Esophagus squamous epithelium (tissue), 4 donors: ENCODE data around the gene NFATC2.

Source experiments
- POLR2A ChIP-seq, 4 donors: fragments of 450-650 bp; IDR thresholded peaks; one replicate each; pipeline ENCODE4 v1.6.1; 2017; ENCODE audit warnings: antibody characterized with exemption in 4 of 4, mild to moderate bottlenecking in 4 of 4, moderate library complexity in 3 of 4
- TF ChIP-seq, protein P1 (sequence below), 6 experiments: fragments of 450-650 bp in 4 of 6; fragments of 200-600 bp in 2 of 6; sonication (generic) in 2 of 6; IDR thresholded peaks; one replicate each; pipeline ENCODE4 v1.5.1; 2016 to 2019; ENCODE audit warnings: antibody characterized with exemption in 6 of 6, mild to moderate bottlenecking in 4 of 6, moderate library complexity in 4 of 6

DNA sequence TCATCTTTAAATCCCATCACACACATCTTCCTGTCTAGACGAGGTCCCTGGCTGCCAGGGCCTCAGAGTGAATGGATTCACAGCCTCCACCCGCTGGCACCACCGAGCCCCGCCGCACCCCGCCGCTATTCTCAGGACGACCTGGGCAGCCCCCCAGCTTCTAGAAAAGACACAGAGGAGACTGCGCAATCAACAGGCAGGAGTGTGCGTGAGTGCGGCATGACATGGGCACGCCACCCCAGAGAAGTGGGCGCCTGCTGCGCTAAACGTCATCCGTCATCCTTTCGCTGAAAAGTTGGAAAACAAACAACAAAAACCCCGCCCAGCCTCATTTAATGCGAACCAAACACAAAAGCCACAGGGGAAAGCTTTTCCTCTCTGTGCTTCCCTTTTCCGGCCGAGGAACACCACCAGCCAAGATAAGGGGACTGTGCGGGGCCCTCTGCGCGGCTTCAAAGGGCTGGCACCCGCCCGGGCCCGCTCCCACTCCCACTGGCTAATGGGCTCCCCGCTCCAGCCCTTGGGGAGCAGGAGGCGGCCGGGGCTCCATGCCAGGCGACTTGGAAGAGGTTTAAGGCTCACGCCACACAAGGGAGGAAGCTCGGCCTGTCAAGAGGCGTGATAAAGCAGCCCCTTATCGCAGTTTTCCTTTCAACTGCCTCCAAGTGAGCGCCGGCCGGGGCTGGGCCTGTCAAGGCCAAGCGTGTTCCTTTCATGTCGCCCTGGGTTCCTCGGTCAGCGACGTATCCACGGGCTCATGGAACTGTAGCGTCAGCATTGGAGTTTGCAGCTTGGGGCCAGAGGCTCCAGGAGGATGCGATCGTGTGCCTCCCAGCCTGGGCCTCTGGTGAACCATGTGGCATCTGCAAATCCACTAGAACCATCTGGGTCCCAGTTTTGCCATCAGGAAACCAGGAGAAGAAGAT, 50.1 kb downstream of the NFATC2 start:
- TF ChIP-seq, protein P1, sequence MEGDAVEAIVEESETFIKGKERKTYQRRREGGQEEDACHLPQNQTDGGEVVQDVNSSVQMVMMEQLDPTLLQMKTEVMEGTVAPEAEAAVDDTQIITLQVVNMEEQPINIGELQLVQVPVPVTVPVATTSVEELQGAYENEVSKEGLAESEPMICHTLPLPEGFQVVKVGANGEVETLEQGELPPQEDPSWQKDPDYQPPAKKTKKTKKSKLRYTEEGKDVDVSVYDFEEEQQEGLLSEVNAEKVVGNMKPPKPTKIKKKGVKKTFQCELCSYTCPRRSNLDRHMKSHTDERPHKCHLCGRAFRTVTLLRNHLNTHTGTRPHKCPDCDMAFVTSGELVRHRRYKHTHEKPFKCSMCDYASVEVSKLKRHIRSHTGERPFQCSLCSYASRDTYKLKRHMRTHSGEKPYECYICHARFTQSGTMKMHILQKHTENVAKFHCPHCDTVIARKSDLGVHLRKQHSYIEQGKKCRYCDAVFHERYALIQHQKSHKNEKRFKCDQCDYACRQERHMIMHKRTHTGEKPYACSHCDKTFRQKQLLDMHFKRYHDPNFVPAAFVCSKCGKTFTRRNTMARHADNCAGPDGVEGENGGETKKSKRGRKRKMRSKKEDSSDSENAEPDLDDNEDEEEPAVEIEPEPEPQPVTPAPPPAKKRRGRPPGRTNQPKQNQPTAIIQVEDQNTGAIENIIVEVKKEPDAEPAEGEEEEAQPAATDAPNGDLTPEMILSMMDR (IDR thresholded peaks at IDR 0.05), result no peak
- no peak for TF ChIP-seq POLR2A (IDR thresholded peaks at IDR 0.05)
